ENCODE data around the gene ADCY10.

Gene ADCY10

DNA sequence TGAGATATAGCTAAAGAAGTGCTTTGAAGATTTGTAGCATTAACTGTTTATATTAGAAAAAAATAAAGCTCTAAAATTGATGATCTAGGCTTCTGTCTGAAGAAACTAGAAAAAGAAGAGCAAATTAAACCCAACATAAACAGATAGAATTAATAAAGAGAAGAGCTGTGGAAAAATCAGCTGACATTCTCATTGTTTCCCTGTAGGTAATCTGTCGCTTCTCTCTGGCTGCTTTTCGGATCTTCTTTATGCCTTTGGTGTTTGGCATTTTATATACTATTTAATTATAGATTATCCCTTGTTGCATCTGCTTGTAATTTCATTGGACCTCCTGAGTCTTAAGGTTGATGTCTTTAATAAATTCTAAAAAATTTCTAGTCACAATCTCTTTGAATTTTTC, 132.4 kb downstream of the ADCY10 start:
- DNase-seq (ENCODE audit: low read depth in 3 of 3), result no peak

DNA sequence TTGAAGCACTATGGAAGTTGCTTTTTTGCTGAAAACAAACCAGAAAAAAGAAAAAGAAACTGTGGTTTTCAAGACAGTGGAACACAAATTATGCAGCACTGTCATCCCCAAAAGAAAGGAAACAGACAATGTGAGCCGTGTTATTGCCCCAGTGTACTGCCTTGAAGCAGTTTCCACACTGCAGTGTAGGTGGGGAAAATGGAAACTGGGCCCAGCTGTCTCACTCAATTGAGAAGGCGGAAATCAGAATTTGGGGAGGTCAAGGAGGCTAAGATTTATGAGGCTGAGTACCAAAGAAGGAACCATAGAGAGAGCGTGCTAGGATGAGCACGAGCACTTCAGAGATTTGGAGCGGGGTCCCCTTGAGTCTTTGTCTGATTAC, 136.7 kb downstream of the ADCY10 start:
- no peak for DNase-seq (ENCODE audit: low read depth in 3 of 3)

DNA sequence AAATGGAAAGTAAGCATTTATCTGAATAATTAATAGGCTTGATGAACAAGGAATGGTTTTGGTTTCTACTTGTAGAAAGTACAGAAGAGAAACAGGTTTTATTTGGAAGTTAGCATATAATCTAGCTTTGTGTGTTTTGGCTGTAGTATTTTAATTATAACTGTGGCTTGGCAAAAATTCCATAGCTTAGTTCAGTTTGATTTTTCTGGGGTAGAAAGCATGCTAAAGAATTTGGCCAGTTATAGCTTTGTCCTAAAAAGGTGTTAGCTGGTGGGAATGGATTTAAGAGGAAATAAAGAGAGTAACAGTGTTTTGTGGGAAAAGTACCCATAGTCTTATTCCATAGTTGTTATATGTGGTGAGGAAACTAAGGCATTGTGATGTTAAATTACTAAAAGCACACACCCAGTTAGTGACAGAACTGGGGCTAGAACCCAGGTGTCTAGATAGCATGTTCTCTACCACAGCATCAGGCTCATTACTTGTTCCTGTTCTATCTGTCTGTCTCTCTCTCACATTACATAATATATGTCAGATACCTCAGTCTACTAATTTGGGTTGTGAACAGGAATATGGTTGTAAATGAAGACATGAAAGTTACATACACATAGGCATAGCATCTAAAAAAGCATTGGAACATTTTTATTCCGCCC, 137.2 kb downstream of the ADCY10 start:
- no peak for DNase-seq (ENCODE audit: low read depth in 3 of 3)

DNA sequence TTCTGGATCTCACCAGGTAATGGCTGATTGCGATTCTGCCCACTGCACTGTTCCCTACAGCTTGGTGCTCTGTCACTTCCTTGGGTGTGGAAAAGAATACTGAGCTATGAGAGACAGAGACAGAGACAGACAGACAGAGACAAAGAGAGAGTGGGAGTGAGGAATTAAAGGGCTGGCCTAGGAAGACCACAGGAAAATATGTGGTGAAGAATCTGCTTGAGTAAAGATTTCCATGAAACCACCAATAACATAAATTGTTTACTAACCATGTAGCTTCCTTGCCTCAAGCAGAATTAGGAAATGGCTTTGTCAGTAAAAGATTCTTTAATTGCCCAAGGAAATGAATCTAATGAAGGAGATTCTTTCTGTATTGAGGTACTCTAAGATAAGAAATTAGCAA, 137.8 kb downstream of the ADCY10 start:
- DNase-seq (ENCODE audit: low read depth in 3 of 3), result no peak

DNA sequence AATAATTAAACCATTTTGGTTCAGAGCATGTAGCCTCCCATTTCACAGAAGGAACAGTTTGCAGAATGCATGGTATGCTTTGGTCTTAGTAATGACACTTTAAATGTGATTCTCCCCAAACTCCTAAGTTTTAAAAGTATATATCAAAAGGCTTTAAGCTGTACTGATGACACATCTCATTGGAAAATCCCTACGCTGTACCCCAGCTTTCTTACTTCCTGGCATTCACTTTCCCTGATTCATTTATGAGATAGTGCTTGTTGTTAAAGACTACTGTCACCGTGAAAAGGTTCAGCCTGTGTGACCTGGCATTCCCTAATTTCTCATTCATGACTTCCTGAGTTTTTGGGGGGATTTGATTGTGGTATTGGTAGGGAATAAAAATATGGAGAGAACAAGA, 138.8 kb downstream of the ADCY10 start:
- no peak for DNase-seq (ENCODE audit: low read depth in 3 of 3)

DNA sequence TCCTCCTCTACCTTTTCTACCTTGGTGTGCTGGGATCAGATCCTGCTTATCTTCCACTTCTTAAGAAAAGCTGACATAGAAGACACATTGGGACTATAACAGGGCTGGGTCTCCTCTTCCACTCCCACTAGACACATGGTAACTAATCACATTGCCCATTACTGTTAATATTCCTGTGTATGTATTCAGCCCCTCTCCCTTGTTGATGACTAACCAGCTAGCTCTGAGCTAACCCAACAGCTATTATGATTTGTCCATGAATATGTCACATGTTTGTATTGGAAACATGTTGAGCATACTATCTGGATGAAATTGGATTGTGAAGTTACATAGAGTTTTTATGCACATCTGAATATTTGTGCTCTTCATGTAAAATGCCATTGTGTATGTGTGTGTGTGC, 139.2 kb downstream of the ADCY10 start:
- no peak for DNase-seq (ENCODE audit: low read depth in 3 of 3)

DNA sequence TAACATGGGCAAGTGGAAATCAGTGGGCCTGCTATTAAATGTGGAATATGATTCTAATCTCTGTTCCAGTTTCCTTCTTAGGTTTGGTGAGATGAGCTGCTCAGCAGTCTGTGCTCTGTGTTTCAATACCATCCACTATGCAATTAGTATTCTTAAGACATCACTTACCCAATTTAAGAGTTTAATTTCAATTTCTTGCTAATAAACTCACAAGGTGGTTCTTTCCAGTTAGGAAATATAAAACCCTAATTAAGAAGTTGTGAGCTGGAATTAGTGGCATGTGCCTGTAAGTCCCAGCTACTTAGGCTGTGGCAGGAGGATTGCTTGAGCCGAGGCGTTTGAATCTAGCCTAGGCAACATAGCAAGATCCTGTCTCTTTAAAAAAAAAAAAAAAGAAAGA, 140.4 kb downstream of the ADCY10 start:
- DNase-seq (ENCODE audit: low read depth in 3 of 3), result no peak

DNA sequence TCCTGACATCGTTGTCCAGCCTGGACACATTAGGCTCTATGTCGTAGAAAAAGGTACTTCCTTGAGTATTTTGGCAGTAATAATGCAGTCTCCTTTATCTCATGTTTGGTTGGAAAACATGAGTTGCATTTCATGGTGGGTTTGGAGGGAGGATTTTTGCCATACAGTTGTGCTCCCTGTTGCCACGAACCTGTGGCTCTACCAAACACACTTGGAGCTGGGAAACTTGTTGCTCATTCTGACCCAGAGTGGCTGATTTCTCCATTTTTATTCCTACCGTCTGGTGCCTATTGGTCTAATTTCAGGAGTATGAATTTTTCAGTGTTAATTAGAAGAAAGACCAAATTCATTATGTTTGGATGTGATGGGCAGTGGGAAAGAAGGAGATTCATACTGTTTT, 141.5 kb downstream of the ADCY10 start:
- no peak for DNase-seq (ENCODE audit: low read depth in 3 of 3)

DNA sequence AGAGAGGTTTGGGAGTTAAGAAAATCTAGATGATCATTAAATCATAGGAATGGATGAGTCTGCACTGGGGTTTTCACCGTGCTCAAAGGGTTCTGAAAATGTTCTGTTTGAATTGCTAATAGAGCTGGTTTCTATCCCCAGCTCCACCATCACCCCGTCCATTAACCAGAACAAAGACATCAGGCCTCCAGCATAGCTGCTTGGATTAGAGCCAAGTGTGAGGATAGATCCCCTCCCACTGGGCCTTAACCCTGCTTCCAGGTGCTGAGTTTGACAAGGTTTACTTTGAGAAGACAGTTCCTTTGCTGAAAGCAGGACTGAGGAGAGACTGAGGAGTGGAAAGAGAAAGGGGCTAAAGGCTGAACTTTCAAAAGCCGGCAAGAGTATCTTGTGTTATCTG, 143.8 kb downstream of the ADCY10 start:
- no peak for DNase-seq (ENCODE audit: low read depth in 3 of 3)

DNA sequence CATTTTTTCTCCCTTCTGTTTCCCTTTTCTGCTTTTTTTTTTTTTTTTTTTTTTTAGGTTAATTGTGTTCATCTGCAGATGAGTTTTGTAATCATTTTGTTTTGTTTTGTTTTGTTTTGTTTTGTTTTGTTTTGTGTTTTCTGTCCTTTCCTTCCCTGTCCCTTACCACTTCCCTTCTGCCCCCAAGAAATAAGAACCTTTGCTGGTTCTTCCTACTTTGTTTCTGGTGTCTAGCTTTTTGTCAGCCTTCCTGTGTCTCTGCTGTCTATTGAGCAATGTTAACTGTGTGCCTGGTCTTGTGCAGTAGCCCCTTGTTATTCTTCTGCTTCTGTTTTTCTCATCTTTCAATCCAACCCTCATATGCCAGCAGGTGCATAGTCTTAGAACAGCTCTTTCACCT, 146.2 kb downstream of the ADCY10 start:
- DNase-seq (ENCODE audit: low read depth in 3 of 3), result no peak

DNA sequence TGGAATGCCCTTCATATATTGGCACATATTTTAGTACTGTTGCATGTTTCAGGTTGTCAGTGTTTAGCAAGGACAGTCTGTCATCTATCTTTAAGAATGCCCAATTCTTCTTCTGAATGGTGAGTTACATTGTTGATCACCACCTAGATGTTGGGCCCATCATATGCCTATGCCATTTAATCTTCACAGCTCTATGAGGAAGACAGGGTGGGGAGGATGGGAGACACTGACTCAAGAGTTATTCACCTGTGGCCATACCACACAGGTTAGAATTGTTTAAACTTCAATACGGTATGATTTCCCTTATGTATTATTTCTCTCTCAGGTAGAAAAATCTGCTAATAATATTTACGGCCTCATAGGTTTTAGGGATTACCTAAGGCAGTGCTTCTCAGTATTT, 147.4 kb downstream of the ADCY10 start:
- no peak for DNase-seq (ENCODE audit: low read depth in 3 of 3)

DNA sequence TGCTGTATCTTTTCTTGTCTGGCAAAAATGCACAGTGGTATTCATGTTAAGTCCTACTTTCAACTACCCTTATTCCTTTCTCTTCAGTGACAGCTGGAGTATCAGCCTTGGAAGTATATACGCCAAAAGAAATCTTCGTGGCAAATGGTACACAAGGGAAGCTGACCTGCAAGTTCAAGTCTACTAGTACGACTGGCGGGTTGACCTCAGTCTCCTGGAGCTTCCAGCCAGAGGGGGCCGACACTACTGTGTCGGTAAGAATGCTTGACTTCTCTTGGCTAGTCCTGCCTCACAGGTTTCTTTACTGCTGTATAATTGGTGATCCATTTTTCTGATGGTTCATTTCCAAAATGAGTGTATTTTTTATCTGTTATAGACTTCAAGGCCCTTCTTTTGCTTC, 148.4 kb downstream of the ADCY10 start:
- DNase-seq (ENCODE audit: low read depth in 3 of 3), result no peak

DNA sequence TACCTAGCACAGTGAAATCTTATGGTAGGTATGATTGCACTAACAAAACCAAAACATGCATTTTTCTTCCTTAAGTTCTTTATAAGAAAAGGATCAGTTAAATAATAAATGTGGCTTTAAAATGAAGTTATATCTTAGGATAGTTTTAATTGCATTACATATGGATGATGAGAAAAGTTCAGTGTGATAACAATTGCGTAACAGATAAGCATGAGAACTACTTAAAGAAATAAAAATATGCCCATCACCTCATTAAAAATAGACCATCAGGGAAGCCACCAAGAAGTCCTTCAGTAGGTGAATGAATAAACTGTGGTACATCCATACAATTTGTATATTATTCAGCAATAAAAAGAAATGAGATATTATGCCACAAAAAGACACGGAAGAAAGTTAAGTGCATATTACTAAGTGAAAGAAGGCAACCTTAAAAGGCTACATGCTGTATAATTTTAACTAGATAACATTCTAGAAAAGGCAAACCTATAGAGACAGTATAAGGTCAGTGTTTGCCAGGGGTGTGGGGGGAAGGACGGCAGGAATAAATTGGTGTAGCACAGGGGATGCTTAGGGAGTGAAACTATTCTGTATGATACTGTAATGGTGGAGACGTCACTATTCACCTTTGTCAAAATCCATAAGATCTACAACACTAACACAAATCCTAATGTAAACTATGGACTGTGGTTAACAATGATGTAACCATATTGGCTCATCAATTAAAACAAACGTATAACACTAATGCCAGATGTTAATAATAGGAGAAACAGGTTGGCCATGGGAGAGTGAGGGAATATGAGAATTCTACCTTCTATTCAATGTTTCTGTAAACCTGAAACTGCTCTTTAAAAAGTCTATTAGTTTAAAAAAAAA, 149.2 kb downstream of the ADCY10 start:
- DNase-seq (ENCODE audit: low read depth in 3 of 3), result no peak

DNA sequence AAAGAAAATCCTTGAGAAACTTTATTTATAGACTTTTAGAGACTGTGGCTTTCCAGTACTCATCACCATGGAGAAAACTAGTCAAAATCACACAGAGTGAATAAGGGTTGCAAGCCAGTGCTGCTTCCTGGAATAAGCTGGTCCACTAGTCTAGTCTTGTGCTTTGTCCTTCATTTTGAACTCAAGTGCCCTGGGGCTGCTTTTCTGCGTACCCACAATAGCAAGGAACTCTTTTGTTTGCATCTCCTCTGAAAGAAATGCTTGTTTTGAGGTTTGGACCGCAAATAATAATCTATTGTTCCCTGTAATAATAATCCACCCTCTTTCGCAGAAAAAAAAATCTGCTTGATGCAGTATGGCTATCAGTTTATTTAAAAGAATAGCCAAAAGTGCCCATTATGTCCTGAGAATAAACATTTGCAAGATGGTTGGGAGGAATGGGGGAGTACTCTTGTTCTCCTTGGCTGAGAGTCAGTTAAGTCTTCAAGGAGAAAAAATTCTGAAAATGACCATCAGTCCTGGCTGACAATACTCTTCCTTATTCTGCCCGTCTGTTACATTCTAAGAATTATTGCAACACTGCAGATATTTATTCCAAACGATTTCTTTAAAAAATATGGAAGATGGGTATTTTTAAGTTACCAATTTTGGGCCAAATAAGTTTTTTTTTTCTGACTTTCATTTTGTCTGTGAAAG, 150.3 kb downstream of the ADCY10 start:
- no peak for DNase-seq (ENCODE audit: low read depth in 3 of 3)

DNA sequence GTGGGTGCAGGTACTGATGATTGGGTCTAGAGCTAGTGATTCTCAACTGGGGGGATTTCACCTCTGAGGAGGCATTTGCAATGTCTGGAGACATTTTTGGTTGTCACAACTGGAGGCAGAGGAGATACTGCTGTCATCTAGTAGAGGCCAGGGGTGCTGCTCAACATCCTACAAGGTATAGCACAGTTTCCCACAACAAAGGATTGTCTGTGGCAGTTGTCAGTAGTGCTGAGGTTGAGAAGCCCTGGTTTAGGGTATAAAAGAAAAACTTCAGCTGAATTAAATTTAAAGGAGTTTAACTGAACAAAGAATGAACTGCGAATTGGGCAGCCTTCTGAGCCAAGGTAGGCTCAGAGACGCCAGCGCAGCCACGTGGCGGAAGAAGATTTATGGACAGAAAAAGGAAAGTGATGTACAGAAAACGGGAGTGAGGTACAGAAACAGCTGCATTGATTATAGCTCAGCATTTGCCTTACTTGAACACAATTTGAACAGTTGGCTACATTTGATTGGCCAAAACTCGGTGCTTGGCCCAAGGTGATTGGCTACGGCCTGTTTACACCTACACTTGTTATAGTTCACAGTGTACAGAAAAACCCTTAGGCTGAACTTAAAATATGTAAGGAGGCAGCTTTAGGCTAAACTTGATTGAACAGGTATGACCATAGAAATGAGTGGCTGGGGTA, 151.7 kb downstream of the ADCY10 start:
- DNase-seq (ENCODE audit: low read depth in 3 of 3), result no peak

DNA sequence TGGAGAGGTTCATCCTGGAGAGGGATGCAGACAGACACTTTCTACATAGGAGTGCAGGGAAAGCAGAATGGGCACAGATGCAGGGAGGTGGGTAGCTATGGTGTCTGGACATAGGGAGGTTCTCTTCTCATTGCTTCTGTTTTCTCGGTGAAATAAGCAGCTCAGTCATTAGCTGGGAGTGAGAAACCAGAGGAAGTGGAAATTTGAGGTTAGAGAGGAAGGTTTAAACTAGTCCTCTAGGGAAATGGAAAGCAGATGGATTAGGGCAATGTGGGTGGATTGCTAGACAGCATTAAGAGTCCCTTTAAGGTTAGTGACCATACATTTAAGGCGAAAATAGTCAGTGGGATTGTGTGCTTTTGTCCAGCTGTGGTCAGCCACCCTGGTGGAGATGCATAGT, 152.5 kb downstream of the ADCY10 start:
- no peak for DNase-seq (ENCODE audit: low read depth in 3 of 3)

Data from stimulated activated CD4-positive, alpha-beta T cell treated with anti-CD3 and anti-CD28 coated beads, TNF-alpha, amount 100 ng/mL, for 48 hours (primary cell).